ENCODE data around the gene TBC1D4. TPM values are rescaled to one million over a fixed set of nuclear protein-coding genes. Genes with fewer than 3 reads are reported as not detected.

The TBC1D4 gene
- total RNA-seq, 2 donors from 2014 or later, result 16.7 to 27.9 TPM

DNA sequence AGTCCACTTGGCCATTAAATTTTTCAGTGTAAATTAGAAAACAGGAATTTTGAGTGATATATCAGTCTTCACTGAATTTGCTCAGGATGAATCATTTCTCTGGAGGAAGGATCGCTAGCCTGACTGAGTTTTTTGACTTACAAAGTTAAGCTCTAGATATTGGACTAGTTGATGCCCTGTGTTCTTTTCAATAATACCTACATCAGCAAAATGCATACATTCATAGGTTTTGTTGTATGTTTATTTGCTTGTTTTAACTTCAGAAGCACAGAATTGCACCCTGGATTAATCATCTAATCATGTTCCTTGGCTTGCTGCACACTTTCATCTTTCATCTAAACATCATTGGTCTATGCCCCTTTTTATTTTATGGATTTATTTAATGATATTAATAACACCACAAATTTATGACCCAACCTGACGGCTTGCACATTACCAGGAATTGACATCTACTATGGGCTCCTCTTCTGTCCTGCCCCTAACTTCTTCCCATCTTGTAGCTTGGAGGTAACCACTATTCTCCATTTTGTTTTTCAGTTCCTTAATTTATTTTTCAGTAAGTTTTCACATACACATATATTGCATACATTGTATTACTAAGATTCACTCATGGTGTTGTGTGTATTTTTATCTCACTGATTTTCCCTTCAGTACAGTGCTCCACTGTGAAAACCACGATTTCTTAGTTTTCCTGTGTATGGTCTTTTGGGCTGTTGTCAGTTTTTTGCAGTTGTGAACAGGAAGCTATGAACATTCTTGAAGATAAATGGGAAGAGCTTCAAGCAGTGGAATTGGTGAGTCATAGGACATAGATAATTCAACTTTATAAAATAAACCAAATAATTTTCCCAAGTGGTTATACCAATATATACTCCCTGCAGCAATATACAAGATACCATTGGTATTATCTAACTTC is 32.4 kb upstream of the TBC1D4 start:
- no peaks in the 10 kb centered on the region for H3K9me3 ChIP-seq
- H3K4me1 ChIP-seq, result no peaks in the 10 kb centered on the region
- TF ChIP-seq, protein P1, sequence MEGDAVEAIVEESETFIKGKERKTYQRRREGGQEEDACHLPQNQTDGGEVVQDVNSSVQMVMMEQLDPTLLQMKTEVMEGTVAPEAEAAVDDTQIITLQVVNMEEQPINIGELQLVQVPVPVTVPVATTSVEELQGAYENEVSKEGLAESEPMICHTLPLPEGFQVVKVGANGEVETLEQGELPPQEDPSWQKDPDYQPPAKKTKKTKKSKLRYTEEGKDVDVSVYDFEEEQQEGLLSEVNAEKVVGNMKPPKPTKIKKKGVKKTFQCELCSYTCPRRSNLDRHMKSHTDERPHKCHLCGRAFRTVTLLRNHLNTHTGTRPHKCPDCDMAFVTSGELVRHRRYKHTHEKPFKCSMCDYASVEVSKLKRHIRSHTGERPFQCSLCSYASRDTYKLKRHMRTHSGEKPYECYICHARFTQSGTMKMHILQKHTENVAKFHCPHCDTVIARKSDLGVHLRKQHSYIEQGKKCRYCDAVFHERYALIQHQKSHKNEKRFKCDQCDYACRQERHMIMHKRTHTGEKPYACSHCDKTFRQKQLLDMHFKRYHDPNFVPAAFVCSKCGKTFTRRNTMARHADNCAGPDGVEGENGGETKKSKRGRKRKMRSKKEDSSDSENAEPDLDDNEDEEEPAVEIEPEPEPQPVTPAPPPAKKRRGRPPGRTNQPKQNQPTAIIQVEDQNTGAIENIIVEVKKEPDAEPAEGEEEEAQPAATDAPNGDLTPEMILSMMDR (IDR thresholded peaks at IDR 0.05), result no peak
- no peak overlapping the region for H3K4me3 ChIP-seq
- intact Hi-C loops (cut with DNase I), result no loop called here
- H3K36me3 ChIP-seq, result no peaks in the 10 kb centered on the region
- no peak overlapping the region for H3K9ac ChIP-seq (ENCODE audit: low read depth in 2 of 2, low read length in 2 of 2)
- DNase-seq, result no peak
- no peaks in the 10 kb centered on the region for H3K27me3 ChIP-seq
- H3K27ac ChIP-seq, result no peak overlapping the region

DNA sequence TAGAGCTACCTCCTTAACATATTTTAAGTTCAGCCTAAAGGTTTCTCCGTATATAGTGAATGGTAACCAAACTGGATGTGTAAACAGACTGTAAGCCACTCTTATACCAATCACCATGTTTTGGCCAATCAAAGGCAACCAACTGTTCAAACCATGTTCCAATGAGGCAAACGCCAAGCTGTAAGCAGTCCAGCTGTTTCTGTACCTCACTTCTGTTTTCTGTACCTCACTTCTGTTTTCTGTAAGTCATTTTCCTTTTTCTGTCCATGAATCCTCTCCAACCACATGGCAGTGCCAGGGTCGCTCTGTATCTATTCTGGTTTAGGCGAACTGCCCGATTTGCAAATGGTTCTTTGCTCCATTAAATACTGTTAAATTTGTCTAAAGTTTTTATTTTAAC is 31.3 kb upstream of the TBC1D4 start:
- DNase-seq, result no peak
- intact Hi-C loops (cut with DNase I), result no loop called here
- no peaks in the 10 kb centered on the region for H3K4me1 ChIP-seq
- no peaks in the 10 kb centered on the region for H3K27me3 ChIP-seq
- TF ChIP-seq, protein P1 (IDR thresholded peaks at IDR 0.05), result no peak
- no peaks in the 10 kb centered on the region for H3K36me3 ChIP-seq
- H3K9ac ChIP-seq (ENCODE audit: low read depth in 2 of 2, low read length in 2 of 2), result no peak overlapping the region
- no peaks in the 10 kb centered on the region for H3K9me3 ChIP-seq
- H3K27ac ChIP-seq, result no peak overlapping the region
- no peak overlapping the region for H3K4me3 ChIP-seq

GRCh38 chr13:75512253-75512652 is 30.3 kb upstream of the TBC1D4 start:
- Histone ChIP-seq H3K9ac (ENCODE audit: low read depth in 2 of 2, low read length in 2 of 2) (no peak overlapping the region), H3K9me3 (no peaks in the 10 kb centered on the region), H3K27me3 (no peaks in the 10 kb centered on the region), H3K27ac (no peak overlapping the region), H3K4me1 (no peaks in the 10 kb centered on the region), H3K36me3 (no peaks in the 10 kb centered on the region), H3K4me3 (no peak overlapping the region)
- no peak for DNase-seq
- TF ChIP-seq, protein P1 (IDR thresholded peaks at IDR 0.05), result no peak
- intact Hi-C loops (cut with DNase I), result no loop called here

- DNase-seq, result no peak
- Histone ChIP-seq H3K36me3 (no peaks in the 10 kb centered on the region), H3K4me3 (no peak overlapping the region), H3K27ac (no peak overlapping the region), H3K9me3 (no peaks in the 10 kb centered on the region), H3K9ac (ENCODE audit: low read depth in 2 of 2, low read length in 2 of 2) (no peak overlapping the region), H3K27me3 (no peaks in the 10 kb centered on the region), H3K4me1 (no peaks in the 10 kb centered on the region)
- TF ChIP-seq, protein P1 (IDR thresholded peaks at IDR 0.05), result no peak
- intact Hi-C loops (cut with DNase I), result no loop called here
Measured at GRCh38 chr13:75511051-75511625, 29.2 kb upstream of the TBC1D4 start.

GRCh38 chr13:75508002-75508548 is 26.1 kb upstream of the TBC1D4 start:
- Histone ChIP-seq H3K27me3 (no peaks in the 10 kb centered on the region), H3K27ac (no peak overlapping the region), H3K9ac (ENCODE audit: low read depth in 2 of 2, low read length in 2 of 2) (no peak overlapping the region), H3K4me3 (no peak overlapping the region), H3K9me3 (no peaks in the 10 kb centered on the region), H3K4me1 (no peaks in the 10 kb centered on the region), H3K36me3 (no peaks in the 10 kb centered on the region)
- no peak for DNase-seq
- TF ChIP-seq, protein P1 (IDR thresholded peaks at IDR 0.05), result no peak
- intact Hi-C loops (cut with DNase I), result no loop called here

Measured in colonic mucosa (tissue), 4 donors.